C1 segment of cervical spinal cord (tissue), 14 donors: ENCODE data around the gene PACSIN3.
"Not testable (repeated sequence)": the region's sequence is repeated elsewhere in the genome, so short reads cannot be mapped to it uniquely, and the experiment has no call there.

Experiments
- DNase-seq, 14 donors: peaks; one replicate each; lab custom pipeline; 2025; lab: John Stamatoyannopoulos, UW

PACSIN3 gene

GRCh38 chr11:47192111-47192510, 5.9 kb upstream of the PACSIN3 start:
- DNase-seq = no peak

- DNase-seq = not testable (repeated sequence)
Observed at GRCh38 chr11:47191137-47191536, 4.9 kb upstream of the PACSIN3 start.

GRCh38 chr11:47189100-47189834, 3.0 kb upstream of the PACSIN3 start:
- no peak for DNase-seq

- DNase-seq = no peak
Observed at GRCh38 chr11:47188259-47188658, 2.0 kb upstream of the PACSIN3 start.

GRCh38 chr11:47187723-47188122, 1.5 kb upstream of the PACSIN3 start:
- peak in 1 of 14 donors; percentile 60 for DNase-seq

- DNase-seq = peak in 5 of 14 donors; percentile 41 to 88 (median 54)
Observed at GRCh38 chr11:47186700-47187695, 764 bp upstream of the PACSIN3 start.

- peak in 12 of 14 donors; percentile 36 to 85 (median 63) for DNase-seq
Observed at GRCh38 chr11:47185305-47186075, 744 bp downstream of the PACSIN3 start.

GRCh38 chr11:47184711-47185304, 1.4 kb downstream of the PACSIN3 start:
- DNase-seq = peak in 13 of 14 donors; percentile 46 to 86 (median 73)

GRCh38 chr11:47183969-47184368, 2.3 kb downstream of the PACSIN3 start:
- peak in 1 of 14 donors; percentile 47 for DNase-seq

- DNase-seq = no peak
Observed at GRCh38 chr11:47183031-47183856, 3.0 kb downstream of the PACSIN3 start.

GRCh38 chr11:47182380-47182779, 3.9 kb downstream of the PACSIN3 start:
- DNase-seq = no peak

- DNase-seq = no peak
Observed at GRCh38 chr11:47181271-47181670, 5.0 kb downstream of the PACSIN3 start.

GRCh38 chr11:47180006-47180787, 6.0 kb downstream of the PACSIN3 start:
- DNase-seq = no peak

GRCh38 chr11:47179655-47179991, 6.6 kb downstream of the PACSIN3 start:
- DNase-seq = peak in 3 of 14 donors; percentile 4 to 32 (median 16)

GRCh38 chr11:47178737-47179654, 7.2 kb downstream of the PACSIN3 start:
- DNase-seq = no peak

- DNase-seq = no peak
Observed at GRCh38 chr11:47178316-47178715, 7.9 kb downstream of the PACSIN3 start.

GRCh38 chr11:47177846-47178245, 8.4 kb downstream of the PACSIN3 start:
- peak in 1 of 14 donors; percentile 65 for DNase-seq

GRCh38 chr11:47177229-47177845, 8.9 kb downstream of the PACSIN3 start:
- peak in 13 of 14 donors; percentile 59 to 98 (median 86) for DNase-seq
